Endodermal cell (in vitro differentiated cells): ENCODE data around the gene DYNLRB2. TPM values are rescaled to one million over a fixed set of nuclear protein-coding genes. Genes with fewer than 3 reads are reported as not detected.

Source experiments
- DNase-seq: peaks from one replicate; pipeline ENCODE4 v3.0.0-alpha.2; 2017
- H3K27ac ChIP-seq: 2 replicates; pipeline ENCODE4 v1.5.1; 2013; ENCODE audit warnings: mild to moderate bottlenecking, low read depth, low read length, moderate library complexity
- H3K27me3 ChIP-seq: 2 replicates; pipeline ENCODE4 v1.6.1; 2013; ENCODE audit warnings: mild to moderate bottlenecking, low read length, moderate library complexity; ENCODE audit not compliant: insufficient read depth, control insufficient read depth, poor library complexity, severe bottlenecking
- H3K36me3 ChIP-seq: 2 replicates; pipeline ENCODE4 v1.7.0; 2013; ENCODE audit warnings: mild to moderate bottlenecking, low read length, moderate library complexity; ENCODE audit not compliant: control insufficient read depth, insufficient read depth
- H3K4me1 ChIP-seq: one replicate; pipeline ENCODE4 v1.7.0; 2013; ENCODE audit warnings: low read length; ENCODE audit not compliant: control insufficient read depth, insufficient read depth
- H3K4me3 ChIP-seq: 2 replicates; pipeline ENCODE4 v1.5.1; 2013; ENCODE audit warnings: mild to moderate bottlenecking, low read length, moderate library complexity
- H3K9ac ChIP-seq: 2 replicates; pipeline ENCODE4 v1.6.1; 2013; ENCODE audit warnings: mild to moderate bottlenecking, low read length, moderate library complexity; ENCODE audit not compliant: poor library complexity, severe bottlenecking; ENCODE audit errors: extremely low read depth
- H3K9me3 ChIP-seq: 2 replicates; pipeline ENCODE4 v1.6.1; 2013; ENCODE audit warnings: mild to moderate bottlenecking, low read length, moderate library complexity; ENCODE audit not compliant: control insufficient read depth
- H3K27ac Mint-ChIP-seq: 2 replicates; pipeline ENCODE4 v1.8.0; 2020; ENCODE audit warnings: mixed read lengths
- H3K27me3 Mint-ChIP-seq: 2 replicates; pipeline ENCODE4 v1.8.0; 2021; ENCODE audit warnings: mild to moderate bottlenecking, mixed read lengths; ENCODE audit not compliant: insufficient read depth
- H3K36me3 Mint-ChIP-seq: 2 replicates; pipeline ENCODE4 v1.8.0; 2020; ENCODE audit warnings: low read depth, mixed read lengths
- H3K4me1 Mint-ChIP-seq: 2 replicates; pipeline ENCODE4 v1.8.0; 2020; ENCODE audit warnings: mixed read lengths
- H3K4me3 Mint-ChIP-seq: 2 replicates; pipeline ENCODE4 v1.8.0; 2020; ENCODE audit warnings: mild to moderate bottlenecking, moderate library complexity, mixed read lengths
- H3K9me3 Mint-ChIP-seq: 2 replicates; pipeline ENCODE4 v1.8.0; 2020; ENCODE audit warnings: mild to moderate bottlenecking, mixed read lengths
- WGBS, 2 experiments: methylation state at CpG; one replicate each; pipeline versions ENCODE4 v1.1.5 to v1.1.7; 2013; ENCODE audit warnings: missing lambda C conversion rate in 2 of 2, mixed read lengths in 1 of 2; ENCODE audit not compliant: insufficient coverage in 1 of 2, insufficient read length in 1 of 2; 5-methylcytosine and 5-hydroxymethylcytosine counted together
- total RNA-seq, 2 donors: library from RNA; stranded (reverse); fragmentation: NEBNext Ultra II Directional in 1 of 2; extraction: Animal tissue kit (Norgen Biotek cat#: 25700) in 1 of 2; gene quantifications; 2 replicates in 1 of 2; 3 replicates in 1 of 2; pipeline ENCODE4 v1.2.1, GENCODE V29; 2021
- TF ChIP-seq, protein P1 (sequence below): fragments of 200-600 bp; sonication (generic); conservative IDR thresholded peaks from 2 replicates; pipeline ENCODE4 v1.5.0; 2021; ENCODE audit warnings: antibody characterized with exemption, mild to moderate bottlenecking

The DYNLRB2 gene
- total RNA-seq, 2 donors from 2014 or later = not detected

DNA sequence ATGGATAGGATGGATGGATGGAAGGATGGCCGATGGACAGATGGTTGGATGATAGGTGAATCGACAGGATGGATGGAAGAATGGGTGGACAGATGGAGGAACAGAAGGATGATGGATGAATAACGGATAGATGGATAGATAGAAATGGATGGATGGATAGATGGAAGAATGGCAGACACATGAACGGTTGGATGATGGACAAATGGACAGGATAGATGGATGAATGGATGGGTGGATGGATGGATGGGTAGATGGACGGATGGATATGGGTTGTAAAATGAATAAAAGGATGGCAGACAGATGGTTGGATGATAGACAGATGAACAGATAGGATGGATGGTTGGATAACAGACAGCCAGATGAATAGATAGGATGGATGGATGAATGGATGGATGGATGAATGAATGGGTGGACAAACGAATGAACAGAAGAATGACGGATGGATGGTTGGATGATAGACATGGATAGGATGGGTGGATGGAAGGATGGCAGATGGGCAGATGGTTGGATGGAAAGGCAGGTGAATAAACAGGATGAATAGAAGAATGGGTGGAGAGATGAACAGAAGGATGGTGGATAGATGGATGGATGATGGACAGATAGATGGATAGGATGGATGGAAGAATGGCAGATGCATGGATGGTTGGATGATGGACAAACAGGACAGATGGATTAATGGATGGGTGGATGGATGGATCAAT is 55.9 kb downstream of the DYNLRB2 start:
- Histone ChIP-seq H3K4me3 (no peak overlapping the region), H3K4me1 (peaks cover under 1% of the 10 kb centered on the region), H3K27me3 (no peaks in the 10 kb centered on the region), H3K36me3 (no peaks in the 10 kb centered on the region), H3K9me3 (no peaks in the 10 kb centered on the region), H3K27ac (no peak overlapping the region), H3K9ac (no peak overlapping the region)
- DNase-seq = no peak
- H3K9me3 Mint-ChIP-seq = no peaks in the 10 kb centered on the region
- TF ChIP-seq, protein P1, sequence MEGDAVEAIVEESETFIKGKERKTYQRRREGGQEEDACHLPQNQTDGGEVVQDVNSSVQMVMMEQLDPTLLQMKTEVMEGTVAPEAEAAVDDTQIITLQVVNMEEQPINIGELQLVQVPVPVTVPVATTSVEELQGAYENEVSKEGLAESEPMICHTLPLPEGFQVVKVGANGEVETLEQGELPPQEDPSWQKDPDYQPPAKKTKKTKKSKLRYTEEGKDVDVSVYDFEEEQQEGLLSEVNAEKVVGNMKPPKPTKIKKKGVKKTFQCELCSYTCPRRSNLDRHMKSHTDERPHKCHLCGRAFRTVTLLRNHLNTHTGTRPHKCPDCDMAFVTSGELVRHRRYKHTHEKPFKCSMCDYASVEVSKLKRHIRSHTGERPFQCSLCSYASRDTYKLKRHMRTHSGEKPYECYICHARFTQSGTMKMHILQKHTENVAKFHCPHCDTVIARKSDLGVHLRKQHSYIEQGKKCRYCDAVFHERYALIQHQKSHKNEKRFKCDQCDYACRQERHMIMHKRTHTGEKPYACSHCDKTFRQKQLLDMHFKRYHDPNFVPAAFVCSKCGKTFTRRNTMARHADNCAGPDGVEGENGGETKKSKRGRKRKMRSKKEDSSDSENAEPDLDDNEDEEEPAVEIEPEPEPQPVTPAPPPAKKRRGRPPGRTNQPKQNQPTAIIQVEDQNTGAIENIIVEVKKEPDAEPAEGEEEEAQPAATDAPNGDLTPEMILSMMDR = no peak
- WGBS, 2 experiments = 88 to 89% methylated on average over 7 of the region's 7 CpGs
- no peaks in the 10 kb centered on the region for H3K4me1 Mint-ChIP-seq
- H3K4me3 Mint-ChIP-seq = no peak overlapping the region
- no peaks in the 10 kb centered on the region for H3K36me3 Mint-ChIP-seq
- no peak overlapping the region for H3K27ac Mint-ChIP-seq
- H3K27me3 Mint-ChIP-seq = peaks cover 3% of the 10 kb centered on the region

DNA sequence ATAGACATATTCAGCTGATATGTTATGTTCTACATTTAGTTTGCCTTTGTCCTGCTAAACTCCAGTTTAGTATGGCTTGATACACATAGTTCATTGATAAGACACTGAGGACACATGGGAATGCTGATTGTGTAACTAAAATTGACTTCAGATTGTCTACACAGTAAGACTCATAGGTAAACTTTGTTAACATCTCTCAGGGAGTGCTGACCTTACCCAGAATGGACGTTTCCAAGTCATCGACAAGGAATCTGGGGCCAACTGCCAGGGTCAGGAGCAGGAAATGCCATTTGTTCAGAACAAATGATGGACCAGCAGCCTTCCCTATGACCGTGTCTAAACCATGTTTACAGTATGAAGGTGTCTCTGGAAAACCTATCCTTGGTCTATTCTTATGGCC is 58.7 kb downstream of the DYNLRB2 start:
- 78 to 88% methylated on average over 3 of the region's 3 CpGs for WGBS, 2 experiments
- Histone ChIP-seq H3K4me1 (peaks cover 7% of the 10 kb centered on the region), H3K36me3 (no peaks in the 10 kb centered on the region), H3K9me3 (peaks cover 5% of the 10 kb centered on the region), H3K27me3 (no peaks in the 10 kb centered on the region), H3K4me3 (no peak overlapping the region), H3K9ac (no peak overlapping the region), H3K27ac (no peak overlapping the region)
- Mint-ChIP-seq H3K4me1 (peaks cover 3% of the 10 kb centered on the region), H3K27ac (no peak overlapping the region), H3K36me3 (peaks cover 5% of the 10 kb centered on the region), H3K9me3 (no peaks in the 10 kb centered on the region), H3K4me3 (no peak overlapping the region), H3K27me3 (peaks cover 1% of the 10 kb centered on the region)
- TF ChIP-seq, protein P1 = no peak
- no peak for DNase-seq
